Tibial nerve (tissue), 3 donors: ENCODE data around the gene STIM1.

Experiments
- CTCF ChIP-seq, 5 experiments: fragments of 200-600 bp in 3 of 5; fragments of 450-650 bp in 2 of 5; sonication (generic) in 3 of 5; IDR thresholded peaks; one replicate each; pipeline ENCODE4 v1.5.1; 2016 to 2019; ENCODE audit warnings: antibody characterized with exemption in 5 of 5, mild to moderate bottlenecking in 3 of 5, moderate library complexity in 2 of 5
- POLR2A ChIP-seq, 2 donors: fragments of 450-650 bp; IDR thresholded peaks; one replicate each; pipeline ENCODE4 v1.6.1; 2017; ENCODE audit warnings: antibody characterized with exemption in 2 of 2, mild to moderate bottlenecking in 2 of 2, moderate library complexity in 2 of 2

- TF ChIP-seq CTCF (IDR thresholded peaks at IDR 0.05): no peak
- no peak for TF ChIP-seq POLR2A (IDR thresholded peaks at IDR 0.05)
These were observed 221.3 kb downstream of the STIM1 start for GRCh38 chr11:4076774-4077173.
